B cell (primary cell): ENCODE data around the gene RING1. TPM values are rescaled to one million over a fixed set of nuclear protein-coding genes. Genes with fewer than 3 reads are reported as not detected.

Experiments
- ATAC-seq: fragments of 200-7000 bp; cut with Tn5 transposase; one replicate; pipeline ENCODE4 v1.10.0; 2021; ENCODE audit warnings: low read depth, mild to moderate bottlenecking, moderate number of reproducible peaks, moderate library complexity
- CTCF ChIA-PET: fragments of 350-600 bp; sonication (Branson Sonifier 250); formaldehyde crosslinking; loops from one replicate; lab custom pipeline; 2021; ENCODE audit warnings: antibody characterized with exemption, inconsistent platforms; lab: Charles Lee
- POLR2A ChIA-PET: fragments of 350-600 bp; sonication (Branson Sonifier 250); formaldehyde crosslinking; loops from one replicate; lab custom pipeline; 2021; ENCODE audit warnings: antibody characterized with exemption; lab: Charles Lee
- DNase-seq: peaks from one replicate; pipeline ENCODE4 v3.0.0; 2013
- H2AFZ ChIP-seq: 2 replicates; pipeline ENCODE4 v1.6.1; 2012; ENCODE audit warnings: mild to moderate bottlenecking, low read depth, low read length; ENCODE audit not compliant: insufficient read depth, poor library complexity, severe bottlenecking
- H3K27ac ChIP-seq, 2 donors: 1 replicate in 1 of 2; 2 replicates in 1 of 2; pipeline ENCODE4 v1.5.1; 2012 to 2013; ENCODE audit warnings: low read length in 2 of 2, mild to moderate bottlenecking in 2 of 2, moderate library complexity in 1 of 2
- H3K27me3 ChIP-seq, 4 experiments: fragments of 200-600 bp in 1 of 4; sonication (generic) in 1 of 4; replicated peaks in 1 of 4; 1 replicate in 2 of 4; 2 replicates in 2 of 4; pipeline versions ENCODE4 v1.6.1 to v1.7.0; 2013 to 2016; ENCODE audit warnings: low read length in 3 of 4, mild to moderate bottlenecking in 2 of 4, mixed read lengths in 1 of 4, moderate library complexity in 1 of 4; ENCODE audit not compliant: insufficient read depth in 4 of 4, control insufficient read depth in 3 of 4; ENCODE audit errors: control extremely low read depth in 1 of 4
- H3K36me3 ChIP-seq, 2 experiments: replicated peaks in 1 of 2; 1 replicate in 1 of 2; 2 replicates in 1 of 2; pipeline versions ENCODE4 v1.6.1 to v1.7.1; 2013; ENCODE audit warnings: low read length in 1 of 2; ENCODE audit not compliant: insufficient read depth in 2 of 2, control insufficient read depth in 1 of 2; ENCODE audit errors: control extremely low read depth in 1 of 2, extremely low read depth in 1 of 2
- H3K4me1 ChIP-seq, 2 donors: fragments of 200-600 bp in 1 of 2; sonication (generic) in 1 of 2; 1 replicate in 1 of 2; 2 replicates in 1 of 2; pipeline versions ENCODE4 v1.5.1 to v1.6.1; 2013 to 2017; ENCODE audit warnings: low read length in 2 of 2; ENCODE audit not compliant: control insufficient read depth in 2 of 2, insufficient read depth in 2 of 2
- H3K4me2 ChIP-seq: replicated peaks from 2 replicates; pipeline ENCODE3; 2012; ENCODE audit warnings: mild to moderate bottlenecking, low read depth, low read length; ENCODE audit not compliant: poor library complexity, severe bottlenecking
- H3K4me3 ChIP-seq, 5 experiments: fragments of 200-600 bp in 1 of 5; sonication (generic) in 1 of 5; 1 replicate in 3 of 5; 2 replicates in 2 of 5; pipeline versions ENCODE4 v1.5.1 to v1.7.0; 2011 to 2016; ENCODE audit warnings: low read length in 4 of 5, mild to moderate bottlenecking in 4 of 5, low read depth in 2 of 5, control low read depth in 1 of 5, moderate library complexity in 1 of 5; ENCODE audit not compliant: insufficient read depth in 1 of 5; ENCODE audit errors: control extremely low read depth in 1 of 5, extremely low read depth in 1 of 5
- H3K79me2 ChIP-seq: fragments of 200-600 bp; sonication (generic); one replicate; pipeline ENCODE4 v1.6.0; 2016; ENCODE audit warnings: low read length; ENCODE audit not compliant: control insufficient read depth, insufficient read depth
- H3K9ac ChIP-seq: fragments of 200-600 bp; sonication (generic); 2 replicates; pipeline ENCODE4 v1.6.1; 2017; ENCODE audit warnings: mild to moderate bottlenecking, low read length, moderate library complexity
- H3K9me3 ChIP-seq, 3 donors: one replicate each; pipeline versions ENCODE4 v1.6.1 to v1.7.1; 2013; ENCODE audit warnings: low read length in 2 of 3; ENCODE audit not compliant: control insufficient read depth in 2 of 3, insufficient read depth in 1 of 3; ENCODE audit errors: control extremely low read depth in 1 of 3
- H4K20me1 ChIP-seq: 2 replicates; pipeline ENCODE4 v1.6.0; 2012; ENCODE audit warnings: mild to moderate bottlenecking, low read length; ENCODE audit not compliant: insufficient read depth, control insufficient read depth, poor library complexity, severe bottlenecking
- H3K27ac Mint-ChIP-seq: one replicate; pipeline ENCODE4 v1.8.0; 2021; ENCODE audit warnings: mixed read lengths
- H3K27me3 Mint-ChIP-seq: one replicate; pipeline ENCODE4 v1.8.0; 2021; ENCODE audit warnings: mixed read lengths
- H3K4me1 Mint-ChIP-seq: one replicate; pipeline ENCODE4 v1.8.0; 2021; ENCODE audit warnings: mixed read lengths
- H3K4me3 Mint-ChIP-seq: one replicate; pipeline ENCODE4 v1.8.0; 2021; ENCODE audit warnings: mixed read lengths
- H3K9me3 Mint-ChIP-seq: one replicate; pipeline ENCODE4 v1.8.0; 2022; ENCODE audit warnings: mixed read lengths; ENCODE audit not compliant: insufficient read depth
- CTCF ChIP-seq: fragments of 200-600 bp; IDR thresholded peaks from one replicate; pipeline ENCODE4 v1.8.0; 2022; ENCODE audit warnings: antibody characterized with exemption, mild to moderate bottlenecking
- EZH2 ChIP-seq: IDR thresholded peaks from 2 replicates; pipeline ENCODE4 v1.6.1; 2012; ENCODE audit warnings: borderline replicate concordance, low read depth, mild to moderate bottlenecking, moderate library complexity, low read length; ENCODE audit not compliant: insufficient read depth, poor library complexity, severe bottlenecking
- WGBS: methylation state at CpG from one replicate; pipeline ENCODE4 v1.1.5; 2013; ENCODE audit warnings: missing lambda C conversion rate; ENCODE audit not compliant: insufficient coverage; 5-methylcytosine and 5-hydroxymethylcytosine counted together
- intact Hi-C: fragments of 100-400 bp; cut with micrococcal nuclease; formaldehyde crosslinking; loops from one replicate; pipeline ENCODE4 v1.10.0; 2022
- polyA plus RNA-seq: library from polyadenylated mRNA; depleted of rRNA; stranded (reverse); fragments of >200 nt; gene quantifications from 2 replicates; pipeline ENCODE4 v1.2.3, GENCODE V29; 2012
- total RNA-seq, 2 donors: library from RNA; stranded (reverse); fragments of 120-200 nt in 1 of 2; gene quantifications; 1 replicate in 1 of 2; 2 replicates in 1 of 2; pipeline versions ENCODE4 v1.2.3 to v1.2.4, GENCODE V29; 2013 to 2022

RING1 gene
- total and polyA plus RNA-seq, 2 donors (not counting 1 experiment from before 2014, with no cell fraction given): 37.1 to 44.2 TPM

- Histone ChIP-seq H4K20me1 (peaks cover 10% of the 10 kb centered on the region), H3K9ac (peak overlapping the region; percentile 79), H3K79me2 (peaks cover 42% of the 10 kb centered on the region), H3K4me2 (peak overlapping the region; percentile 98), H3K27me3 (no peaks in the 10 kb centered on the region), H3K36me3 (peaks cover 0 to 20% of the 10 kb centered on the region in 2 experiments), H3K9me3 (no peaks in the 10 kb centered on the region), H3K27ac (no peak overlapping the region), H3K4me1 (peaks cover 38 to 60% of the 10 kb centered on the region in 2 donors), H2AFZ (peak overlapping the region; percentile 94), H3K4me3 (peak overlapping the region in 4 of 5 experiments; percentile 74 to 88 (median 84))
- Mint-ChIP-seq H3K9me3 (no peaks in the 10 kb centered on the region), H3K4me3 (peak overlapping the region; percentile 94), H3K27me3 (no peaks in the 10 kb centered on the region), H3K4me1 (peaks cover 63% of the 10 kb centered on the region), H3K27ac (peak overlapping the region; percentile 72)
- ChIA-PET POLR2A (interaction anchor here (0.6 kb wide), 1 partner anchor 45 kb away, joined by 3 read pairs; no protein-coding TSS in a partner anchor), CTCF (interaction anchor here (1.2 to 1.6 kb wide), 2 partner anchors 44 to 205 kb away, joined by 3 to 8 read pairs; no protein-coding TSS in a partner anchor)
- intact Hi-C loops: loop anchor here (1.0 to 10.0 kb wide), 3 partner anchors 45 to 1229 kb away; partner anchors contain the start of genes AGPAT1, DXO and RNF5
- DNase-seq: no peak
- WGBS: 0% methylated on average over 2 of the region's 4 CpGs
- no peak for TF ChIP-seq CTCF
- TF ChIP-seq EZH2: no peak
- ATAC-seq: no peak
Measured at GRCh38 chr6:33204165-33204414, 4.2 kb upstream of the RING1 start.

GRCh38 chr6:33204415-33205190 is 3.7 kb upstream of the RING1 start, which contains the start of gene HSD17B8:
TSS of gene HSD17B8 (plus strand) at chr6:33204655. CDS start at chr6:33204669, 14 bp downstream.
- H3K36me3 ChIP-seq: peaks cover 0 to 21% of the 10 kb centered on the region in 2 experiments
- peaks cover 35 to 57% of the 10 kb centered on the region in 2 donors for H3K4me1 ChIP-seq
- no peaks in the 10 kb centered on the region for H3K9me3 ChIP-seq
- peak within 1 kb of the TSS; percentile 94 for H2AFZ ChIP-seq
- no peak for TF ChIP-seq CTCF
- TF ChIP-seq EZH2: no peak
- H3K27me3 ChIP-seq: no peaks in the 10 kb centered on the region
- H3K4me3 ChIP-seq: peak within 1 kb of the TSS; percentile 14 to 88 (median 80)
- ChIA-PET CTCF (interaction anchor here (0.6 to 1.6 kb wide), 5 partner anchors 42 to 896 kb away, joined by 3 to 8 read pairs (median 3); no protein-coding TSS in a partner anchor), POLR2A (interaction anchor here (0.6 kb wide), 3 partner anchors 44 to 360 kb away, joined by 3 to 7 read pairs (median 4); no protein-coding TSS in a partner anchor)
- ATAC-seq: peak; percentile 64
- DNase-seq: peak; percentile 92
- peak within 1 kb of the TSS; percentile 79 for H3K9ac ChIP-seq
- WGBS: under 1% methylated on average over 36 of the region's 48 CpGs
- H3K9me3 Mint-ChIP-seq: no peaks in the 10 kb centered on the region
- H4K20me1 ChIP-seq: peaks cover 10% of the 10 kb centered on the region
- peak within 1 kb of the TSS; percentile 99 for H3K4me3 Mint-ChIP-seq
- peak within 1 kb of the TSS; percentile 72 for H3K27ac Mint-ChIP-seq
- H3K4me2 ChIP-seq: peak within 1 kb of the TSS; percentile 98
- intact Hi-C loops: loop anchor here (1.0 to 10.0 kb wide), 3 partner anchors 45 to 1230 kb away; partner anchors contain the start of genes AGPAT1, DXO and RNF5
- peaks cover 42% of the 10 kb centered on the region for H3K79me2 ChIP-seq
- H3K4me1 Mint-ChIP-seq: peaks cover 63% of the 10 kb centered on the region
- H3K27ac ChIP-seq: peak within 1 kb of the TSS; percentile 14 to 51
- no peaks in the 10 kb centered on the region for H3K27me3 Mint-ChIP-seq
